Suppressor macrophage treated with lipopolysaccharide for 1 hour (primary cell): Measurements from ENCODE around the gene SPATA9.
"Not testable (repeated sequence)": the region's sequence is repeated elsewhere in the genome, so short reads cannot be mapped to it uniquely, and the experiment has no call there.

Source experiments
- DNase-seq, 3 donors: peaks; one replicate each; pipeline ENCODE4 v3.0.0-alpha.2; 2020 to 2022

The SPATA9 gene

DNA sequence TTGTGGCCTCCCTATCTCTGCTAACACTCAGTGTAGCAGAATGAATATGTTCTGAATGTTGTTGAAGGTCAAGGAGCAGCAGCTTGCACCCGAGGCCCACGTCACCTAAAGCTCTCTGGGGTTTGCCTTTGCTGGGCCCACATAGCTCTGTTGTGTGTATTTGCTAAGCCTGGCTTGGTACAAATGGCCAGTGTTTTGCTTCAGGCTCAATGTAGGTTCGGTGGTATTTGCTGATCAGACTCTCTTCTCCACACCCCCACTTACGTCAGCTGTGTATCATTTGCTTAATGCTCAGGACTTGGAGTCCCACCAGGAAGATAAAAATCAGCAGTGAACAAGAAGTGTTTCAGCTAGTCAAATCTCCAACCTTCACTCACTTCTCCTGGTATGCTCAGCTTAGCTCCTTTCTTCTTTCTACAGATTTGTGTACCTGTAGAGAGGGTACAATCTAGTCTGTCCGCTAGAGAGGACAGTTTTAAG, 41.0 kb downstream of the SPATA9 start:
- no peak for DNase-seq

GRCh38 chr5:95638632-95639031, 44.2 kb downstream of the SPATA9 start:
- no peak for DNase-seq

- no peak for DNase-seq
These were observed 48.7 kb downstream of the SPATA9 start for GRCh38 chr5:95634081-95634480.

DNA sequence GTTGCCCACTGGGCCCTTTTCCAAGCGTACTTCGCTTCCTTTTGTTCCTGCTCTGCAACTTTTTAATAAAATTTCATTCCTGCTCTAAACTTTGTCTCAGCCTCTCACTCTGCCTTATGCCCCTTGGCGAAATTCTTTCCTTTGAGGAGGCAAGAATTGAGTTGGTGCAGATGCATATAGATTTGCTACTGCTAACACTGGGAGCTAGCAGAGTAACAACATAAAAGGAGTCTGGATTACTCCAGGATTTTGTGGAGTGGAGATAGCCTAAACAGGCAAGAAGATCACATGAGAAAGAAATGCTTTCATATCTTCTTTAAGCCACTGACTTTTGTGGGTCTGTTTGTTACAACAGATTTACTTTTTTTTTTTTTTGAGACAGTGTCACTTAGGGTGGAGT, 49.1 kb downstream of the SPATA9 start:
- DNase-seq: no peak

DNA sequence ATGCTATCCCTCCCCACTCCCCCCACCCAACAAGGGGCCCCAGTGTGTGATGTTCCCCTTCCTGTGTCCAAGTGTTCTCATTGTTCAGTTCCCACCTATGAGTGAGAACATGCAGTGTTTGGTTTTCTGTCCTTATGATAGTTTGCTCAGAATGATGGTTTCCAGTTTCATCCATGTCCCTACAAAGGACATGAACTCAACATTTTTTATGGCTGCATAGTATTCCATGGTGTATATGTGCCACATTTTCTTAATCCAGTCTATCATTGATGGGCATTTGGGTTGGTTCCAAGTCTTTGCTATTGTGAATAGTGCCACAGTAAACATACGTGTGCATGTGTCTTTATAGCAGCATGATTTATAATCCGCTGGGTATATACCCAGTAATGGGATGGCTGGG, 49.8 kb downstream of the SPATA9 start:
- not testable (repeated sequence) for DNase-seq

DNA sequence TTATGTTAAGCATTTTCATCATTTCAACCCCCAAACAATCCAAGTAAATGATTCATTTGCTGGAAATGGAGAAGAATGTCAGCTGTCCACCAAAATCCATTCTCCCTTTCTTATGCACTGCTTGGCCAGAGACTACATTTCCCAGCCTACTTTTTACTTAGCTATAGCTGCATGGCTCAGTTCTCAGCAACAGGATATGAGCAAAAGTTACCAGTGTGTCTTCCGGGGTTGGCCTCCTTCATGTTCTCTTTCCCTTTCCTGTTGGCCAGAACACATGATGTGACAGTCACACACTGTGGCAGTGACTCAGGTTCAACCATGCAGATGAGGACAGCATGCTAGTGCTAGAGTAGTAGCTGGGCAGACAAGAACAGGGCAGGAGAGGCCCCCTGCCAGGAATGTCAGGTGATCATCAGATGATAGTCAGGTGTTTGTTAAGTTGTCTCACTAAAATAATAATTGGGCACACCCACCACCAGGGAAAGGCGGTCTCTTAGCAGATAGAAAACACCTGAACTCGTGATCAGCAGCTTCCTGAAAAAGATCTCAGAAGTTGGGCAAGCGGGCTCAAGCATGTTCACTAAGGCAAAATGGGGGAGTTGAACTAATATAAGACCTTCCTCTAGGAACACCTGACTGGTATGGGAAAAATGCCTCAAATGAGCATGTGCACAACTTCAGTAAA, 50.7 kb downstream of the SPATA9 start:
- DNase-seq: peak; percentile 84 to 94 (median 89)

DNA sequence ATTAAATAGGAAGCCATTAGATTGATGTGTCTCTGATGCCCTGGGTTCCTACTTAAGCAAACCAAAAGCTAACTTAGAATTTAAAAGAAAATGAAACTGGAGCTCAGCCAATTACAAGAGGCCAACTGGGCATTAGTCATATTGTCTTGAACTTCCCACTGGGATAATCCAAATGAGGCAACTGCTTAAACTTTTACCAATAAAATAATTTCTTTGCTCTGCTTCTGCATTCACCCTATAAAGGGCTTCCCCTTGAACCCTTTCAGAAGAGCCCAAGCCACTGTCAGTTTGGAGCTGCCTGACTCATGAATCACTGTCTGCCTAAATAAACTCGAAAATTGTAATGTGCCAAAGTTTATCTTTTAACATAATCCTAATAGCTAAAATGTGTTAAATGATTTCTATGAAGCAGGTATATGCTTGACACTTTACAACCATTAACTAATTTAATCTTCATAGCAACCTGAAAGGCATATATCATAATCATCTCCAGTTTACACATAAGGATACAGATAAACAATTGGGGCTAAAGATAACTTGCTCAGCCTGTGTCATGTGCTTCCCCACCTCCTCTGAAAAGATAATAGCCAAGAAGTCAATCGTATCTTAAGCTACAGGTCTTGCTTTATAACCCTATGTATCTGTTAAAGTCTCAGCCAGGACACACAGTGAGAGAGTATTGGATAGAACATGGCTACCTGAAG, 51.4 kb downstream of the SPATA9 start:
- DNase-seq: peak; percentile 80 to 97 (median 91)

DNA sequence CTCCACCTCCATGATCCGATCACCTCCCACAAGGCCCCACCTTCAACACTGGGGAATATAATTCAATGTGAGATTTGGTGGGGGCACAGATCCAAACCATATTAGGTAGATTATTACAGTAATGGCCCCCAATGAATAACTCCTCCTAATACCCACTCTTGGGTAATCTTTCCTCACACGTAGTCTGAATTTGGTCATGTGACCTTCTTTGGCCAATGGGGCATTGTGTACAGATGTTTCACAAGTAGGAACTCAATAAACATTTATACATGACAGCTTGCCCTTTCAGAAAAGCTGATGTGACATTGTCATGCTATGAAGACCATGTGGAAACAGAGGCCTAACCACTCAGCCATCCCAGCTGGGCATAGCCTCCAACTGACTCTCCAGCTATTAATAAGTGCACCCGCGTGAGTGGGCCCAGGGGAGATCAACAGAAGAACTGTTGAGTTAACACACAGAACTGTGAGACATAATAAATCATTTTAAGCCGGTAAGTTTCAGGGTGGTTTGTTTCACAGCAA, 52.3 kb downstream of the SPATA9 start:
- peak in 1 of 3 donors; percentile 19 for DNase-seq

DNA sequence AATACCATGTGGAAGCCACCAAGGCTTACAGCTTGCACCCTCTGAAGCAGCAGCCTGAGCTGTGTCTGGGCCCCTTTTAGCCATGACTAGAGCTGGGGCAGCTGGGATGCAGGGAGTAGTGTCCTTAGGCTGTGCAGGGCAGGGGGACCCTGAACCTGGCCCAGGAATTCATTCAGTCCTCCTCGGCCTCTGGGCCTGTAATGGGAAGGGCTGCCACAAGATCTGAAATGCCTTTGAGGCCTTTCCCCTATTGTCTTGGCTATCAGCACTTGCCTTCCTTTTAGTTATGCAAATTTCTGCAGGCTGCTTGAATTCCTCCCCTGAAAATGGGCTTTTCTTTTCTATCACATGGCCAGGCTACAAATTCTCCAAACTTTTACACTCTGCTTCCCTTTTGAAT, 53.9 kb downstream of the SPATA9 start:
- DNase-seq: peak in 2 of 3 donors; percentile 22 to 51

- no peak for DNase-seq
These were observed 54.6 kb downstream of the SPATA9 start for GRCh38 chr5:95627971-95628810.

GRCh38 chr5:95626701-95627100, 56.1 kb downstream of the SPATA9 start:
- DNase-seq: no peak

GRCh38 chr5:95624368-95624767, 58.4 kb downstream of the SPATA9 start:
- no peak for DNase-seq

- DNase-seq: no peak
These were observed 59.1 kb downstream of the SPATA9 start for GRCh38 chr5:95623706-95624105.

DNA sequence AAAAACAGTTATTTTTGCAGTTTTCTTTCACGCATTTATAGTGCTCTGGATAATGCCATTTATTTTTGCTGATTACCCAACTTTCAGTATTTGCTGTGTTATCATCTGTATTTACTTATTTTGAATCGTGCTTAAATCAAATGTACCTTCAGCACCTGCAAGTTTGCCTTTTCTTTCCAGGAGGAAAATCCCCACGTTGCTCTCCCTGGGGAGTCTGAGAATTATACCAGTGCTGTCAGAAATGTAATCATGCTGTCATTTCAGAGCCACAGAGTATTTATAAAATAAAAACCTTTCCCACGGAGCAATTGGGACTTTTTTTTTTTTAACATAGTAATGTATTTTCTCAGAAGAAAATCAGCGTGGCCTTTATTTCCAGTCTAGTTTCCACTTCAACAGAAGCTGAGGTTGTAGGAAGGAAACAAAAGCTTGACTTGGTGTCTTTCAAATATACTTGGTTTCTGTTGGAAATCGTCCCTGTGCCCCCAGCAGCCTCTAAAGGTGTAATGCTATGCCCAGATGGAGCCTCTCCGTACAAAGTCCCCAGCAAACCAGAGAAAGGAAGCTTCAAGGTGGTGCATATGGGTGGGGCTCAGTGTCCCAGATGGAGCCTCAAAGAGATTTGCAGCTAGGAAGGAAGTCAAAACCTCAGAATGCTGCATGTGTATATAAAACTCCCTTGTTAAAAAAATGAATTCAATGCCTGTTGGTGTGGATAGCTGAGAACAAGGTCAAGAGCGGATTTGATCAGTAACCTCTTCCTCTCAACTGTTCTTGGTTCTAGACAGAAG, 60.8 kb downstream of the SPATA9 start:
- DNase-seq: no peak

DNA sequence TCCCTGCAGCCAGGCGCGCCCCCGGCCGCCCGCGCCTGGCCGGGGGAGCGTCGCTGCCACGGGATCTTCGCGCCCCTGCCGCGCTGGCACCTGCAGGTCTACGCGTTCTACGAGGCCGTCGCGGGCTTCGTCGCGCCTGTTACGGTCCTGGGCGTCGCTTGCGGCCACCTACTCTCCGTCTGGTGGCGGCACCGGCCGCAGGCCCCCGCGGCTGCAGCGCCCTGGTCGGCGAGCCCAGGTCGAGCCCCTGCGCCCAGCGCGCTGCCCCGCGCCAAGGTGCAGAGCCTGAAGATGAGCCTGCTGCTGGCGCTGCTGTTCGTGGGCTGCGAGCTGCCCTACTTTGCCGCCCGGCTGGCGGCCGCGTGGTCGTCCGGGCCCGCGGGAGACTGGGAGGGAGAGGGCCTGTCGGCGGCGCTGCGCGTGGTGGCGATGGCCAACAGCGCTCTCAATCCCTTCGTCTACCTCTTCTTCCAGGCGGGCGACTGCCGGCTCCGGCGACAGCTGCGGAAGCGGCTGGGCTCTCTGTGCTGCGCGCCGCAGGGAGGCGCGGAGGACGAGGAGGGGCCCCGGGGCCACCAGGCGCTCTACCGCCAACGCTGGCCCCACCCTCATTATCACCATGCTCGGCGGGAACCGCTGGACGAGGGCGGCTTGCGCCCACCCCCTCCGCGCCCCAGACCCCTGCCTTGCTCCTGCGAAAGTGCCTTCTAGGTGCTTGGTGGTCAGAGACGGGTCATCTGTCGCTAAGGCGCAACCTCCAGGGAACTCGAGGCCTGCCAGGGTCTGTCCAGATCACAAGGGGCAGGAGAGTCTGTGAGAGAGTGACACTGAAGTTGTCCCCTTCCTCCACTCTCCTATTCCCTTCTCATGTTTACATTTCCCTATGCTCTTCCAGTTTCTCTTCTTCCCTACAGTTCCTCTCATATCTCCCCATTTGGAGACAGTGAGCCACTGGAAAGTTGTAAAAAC, 61.6 kb downstream of the SPATA9 start:
- peak; percentile 32 to 59 (median 35) for DNase-seq

DNA sequence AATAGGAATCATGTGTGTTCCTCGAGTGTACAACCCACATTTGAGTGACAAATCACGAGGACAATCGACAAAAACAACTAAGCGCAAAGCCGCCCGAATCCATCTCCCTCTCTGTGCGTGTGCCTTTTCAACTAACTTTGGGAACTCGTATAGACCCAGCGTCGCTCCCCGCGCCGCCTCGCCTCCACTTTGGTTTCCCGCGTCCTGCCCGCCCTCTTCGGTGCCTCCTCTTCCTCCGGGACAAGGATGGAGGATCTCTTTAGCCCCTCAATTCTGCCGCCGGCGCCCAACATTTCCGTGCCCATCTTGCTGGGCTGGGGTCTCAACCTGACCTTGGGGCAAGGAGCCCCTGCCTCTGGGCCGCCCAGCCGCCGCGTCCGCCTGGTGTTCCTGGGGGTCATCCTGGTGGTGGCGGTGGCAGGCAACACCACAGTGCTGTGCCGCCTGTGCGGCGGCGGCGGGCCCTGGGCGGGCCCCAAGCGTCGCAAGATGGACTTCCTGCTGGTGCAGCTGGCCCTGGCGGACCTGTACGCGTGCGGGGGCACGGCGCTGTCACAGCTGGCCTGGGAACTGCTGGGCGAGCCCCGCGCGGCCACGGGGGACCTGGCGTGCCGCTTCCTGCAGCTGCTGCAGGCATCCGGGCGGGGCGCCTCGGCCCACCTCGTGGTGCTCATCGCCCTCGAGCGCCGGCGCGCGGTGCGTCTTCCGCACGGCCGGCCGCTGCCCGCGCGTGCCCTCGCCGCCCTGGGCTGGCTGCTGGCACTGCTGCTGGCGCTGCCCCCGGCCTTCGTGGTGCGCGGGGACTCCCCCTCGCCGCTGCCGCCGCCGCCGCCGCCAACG, 62.5 kb downstream of the SPATA9 start, which contains the start of gene GPR150:
Gene GPR150, plus strand, starts transcription at position 58 of the 840 bp plus-strand sequence. Its CDS starts 189 bp downstream, at position 247.
- peak; percentile 71 to 88 (median 74) for DNase-seq

- DNase-seq: peak in 1 of 3 donors; percentile 15
These were observed 63.2 kb downstream of the SPATA9 start for GRCh38 chr5:95619514-95620029.

- no peak for DNase-seq
These were observed 63.7 kb downstream of the SPATA9 start for GRCh38 chr5:95619096-95619495.

DNA sequence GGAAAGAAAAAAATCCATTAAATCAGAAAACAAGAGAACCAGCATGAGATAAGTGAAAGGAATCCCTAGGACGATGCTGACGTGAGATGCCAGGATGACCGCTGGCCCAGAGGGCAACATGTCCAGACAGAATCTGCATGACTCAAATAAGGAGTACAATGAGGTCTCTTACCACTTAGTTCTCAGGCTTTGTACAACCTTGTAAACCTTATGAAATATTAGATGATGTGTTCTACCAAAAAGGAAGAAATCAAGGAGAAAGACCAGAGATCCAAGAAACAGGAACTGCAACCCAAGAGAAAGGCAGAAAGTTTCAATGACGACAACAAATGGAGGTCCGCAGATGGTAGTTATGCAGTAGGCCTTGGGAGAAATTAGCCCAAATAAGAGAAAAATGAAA, 65.7 kb downstream of the SPATA9 start:
- no peak for DNase-seq

- DNase-seq: no peak
These were observed 67.7 kb downstream of the SPATA9 start for GRCh38 chr5:95615164-95615467.
